Measurements from ENCODE around the gene FBLN2. TPM values are rescaled to one million over a fixed set of nuclear protein-coding genes. Genes with fewer than 3 reads are reported as not detected.

The FBLN2 gene
- total and polyA plus RNA-seq, 7 experiments from 2014 or later = 0.11 to 1.5 TPM; not detected in 5

DNA sequence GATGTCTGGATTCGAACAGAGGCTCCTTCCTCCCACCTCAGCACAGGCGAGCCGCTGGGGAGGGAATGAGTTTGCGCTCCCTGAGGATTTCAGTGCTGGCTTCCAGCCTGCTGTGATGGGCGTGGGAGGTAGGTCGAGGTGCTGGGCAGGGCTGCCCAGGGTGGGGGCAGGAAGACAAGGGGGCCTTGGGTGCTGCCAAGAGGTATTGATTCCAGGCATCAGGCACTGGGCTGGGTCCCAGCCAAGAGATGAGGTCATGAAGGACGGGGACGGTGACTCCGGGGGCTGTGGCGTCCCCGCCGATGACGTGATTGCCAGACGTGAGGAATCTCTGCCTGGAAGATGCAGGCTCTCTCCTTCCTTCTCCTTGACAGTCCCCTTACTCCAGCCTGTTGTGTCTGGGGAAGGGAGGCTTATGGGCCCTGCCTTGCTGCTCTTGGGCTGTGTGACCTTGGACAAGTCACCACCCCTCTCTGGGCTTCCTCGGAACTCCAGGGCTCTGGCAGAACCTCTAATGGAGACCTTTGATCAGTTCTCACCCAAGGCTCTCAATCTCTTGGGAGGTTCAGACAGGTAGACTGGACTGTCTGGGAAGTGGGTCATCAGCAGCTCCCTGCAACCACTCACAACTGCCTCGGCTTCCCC, 116.8 kb downstream of the FBLN2 start:
- peaks cover 0 to 5% (median 0%) of the 10 kb centered on the region in 7 donors for H3K4me1 Mint-ChIP-seq
- H3K27me3 ChIP-seq (ENCODE audit: control insufficient read depth in 2 of 2, insufficient read depth in 2 of 2, low read length in 2 of 2) = no peaks in the 10 kb centered on the region
- peaks cover 0 to 11% (median 0%) of the 10 kb centered on the region in 5 donors for H3K27me3 Mint-ChIP-seq
- H3K4me3 Mint-ChIP-seq = no peak overlapping the region
- H3K9me3 Mint-ChIP-seq = peaks cover 0 to 2% (median 0%) of the 10 kb centered on the region in 11 donors
- H3K4me1 ChIP-seq (ENCODE audit: control insufficient read depth in 2 of 2, insufficient read depth in 2 of 2, low read length in 2 of 2) = no peaks in the 10 kb centered on the region
- intact Hi-C loops (cut with micrococcal nuclease) = no loop called here
- no peaks in the 10 kb centered on the region for H3K9me3 ChIP-seq (ENCODE audit: control insufficient read depth in 2 of 3, low read length in 3 of 3)
- H3K27ac Mint-ChIP-seq = no peak overlapping the region
- DNase-seq = no peak
- no peak overlapping the region for H3K4me3 ChIP-seq (ENCODE audit: low read length)
- POLR2A ChIA-PET = no interaction called here
- H3K36me3 Mint-ChIP-seq = no peaks in the 10 kb centered on the region
- ATAC-seq = no peak
- H3K27ac ChIP-seq (ENCODE audit: low read depth, low read length) = no peak overlapping the region
- CTCF ChIA-PET = no interaction called here
- no peaks in the 10 kb centered on the region for H3K36me3 ChIP-seq (ENCODE audit: control insufficient read depth in 2 of 3, insufficient read depth in 3 of 3, low read length in 3 of 3)

GRCh38 chr3:13666227-13666619, 117.3 kb downstream of the FBLN2 start:
- Histone ChIP-seq H3K4me3 (ENCODE audit: low read length) (no peak overlapping the region), H3K4me1 (ENCODE audit: control insufficient read depth in 2 of 2, insufficient read depth in 2 of 2, low read length in 2 of 2) (no peaks in the 10 kb centered on the region), H3K27me3 (ENCODE audit: control insufficient read depth in 2 of 2, insufficient read depth in 2 of 2, low read length in 2 of 2) (no peaks in the 10 kb centered on the region), H3K9me3 (ENCODE audit: control insufficient read depth in 2 of 3, low read length in 3 of 3) (no peaks in the 10 kb centered on the region), H3K36me3 (ENCODE audit: control insufficient read depth in 2 of 3, insufficient read depth in 3 of 3, low read length in 3 of 3) (no peaks in the 10 kb centered on the region), H3K27ac (ENCODE audit: low read depth, low read length) (no peak overlapping the region)
- no peak for DNase-seq
- POLR2A ChIA-PET = no interaction called here
- Mint-ChIP-seq H3K4me3 (no peak overlapping the region), H3K27ac (no peak overlapping the region), H3K9me3 (peaks cover 0 to 2% (median 0%) of the 10 kb centered on the region in 11 donors), H3K4me1 (peaks cover 0 to 5% (median 0%) of the 10 kb centered on the region in 7 donors), H3K27me3 (peaks cover 0 to 11% (median 0%) of the 10 kb centered on the region in 5 donors), H3K36me3 (no peaks in the 10 kb centered on the region)
- CTCF ChIA-PET = interaction anchor here (0.7 kb wide), 1 partner anchor 214 kb away, joined by 3 read pairs; the partner anchor contains the start of gene WNT7A
- ATAC-seq = no peak
- intact Hi-C loops (cut with micrococcal nuclease) = no loop called here

GRCh38 chr3:13666781-13667709, 118.1 kb downstream of the FBLN2 start:
- ATAC-seq (no peak), DNase-seq (no peak)
- CTCF ChIA-PET = interaction anchor here (0.7 kb wide), 1 partner anchor 213 kb away, joined by 3 read pairs; the partner anchor contains the start of gene WNT7A
- Mint-ChIP-seq H3K4me3 (no peak overlapping the region), H3K4me1 (no peaks in the 10 kb centered on the region), H3K27me3 (peaks cover 0 to 11% (median 0%) of the 10 kb centered on the region in 5 donors), H3K27ac (no peak overlapping the region), H3K9me3 (no peaks in the 10 kb centered on the region), H3K36me3 (no peaks in the 10 kb centered on the region)
- H3K4me3 ChIP-seq (ENCODE audit: low read length) = no peak overlapping the region
- no peaks in the 10 kb centered on the region for H3K27me3 ChIP-seq (ENCODE audit: control insufficient read depth in 2 of 2, insufficient read depth in 2 of 2, low read length in 2 of 2)
- no peaks in the 10 kb centered on the region for H3K4me1 ChIP-seq (ENCODE audit: control insufficient read depth in 2 of 2, insufficient read depth in 2 of 2, low read length in 2 of 2)
- intact Hi-C loops (cut with micrococcal nuclease) = no loop called here
- no peaks in the 10 kb centered on the region for H3K36me3 ChIP-seq (ENCODE audit: control insufficient read depth in 2 of 3, insufficient read depth in 3 of 3, low read length in 3 of 3)
- no peaks in the 10 kb centered on the region for H3K9me3 ChIP-seq (ENCODE audit: control insufficient read depth in 2 of 3, low read length in 3 of 3)
- H3K27ac ChIP-seq (ENCODE audit: low read depth, low read length) = no peak overlapping the region
- POLR2A ChIA-PET = no interaction called here

GRCh38 chr3:13668136-13668535, 119.2 kb downstream of the FBLN2 start:
- ATAC-seq (no peak), DNase-seq (no peak)
- Mint-ChIP-seq H3K36me3 (no peaks in the 10 kb centered on the region), H3K27ac (no peak overlapping the region), H3K27me3 (peaks cover 0 to 14% (median 0%) of the 10 kb centered on the region in 5 donors), H3K4me3 (no peak overlapping the region), H3K4me1 (no peaks in the 10 kb centered on the region), H3K9me3 (no peaks in the 10 kb centered on the region)
- POLR2A ChIA-PET = no interaction called here
- Histone ChIP-seq H3K9me3 (ENCODE audit: control insufficient read depth in 2 of 3, low read length in 3 of 3) (no peaks in the 10 kb centered on the region), H3K4me3 (ENCODE audit: low read length) (no peak overlapping the region), H3K27ac (ENCODE audit: low read depth, low read length) (no peak overlapping the region), H3K36me3 (ENCODE audit: control insufficient read depth in 2 of 3, insufficient read depth in 3 of 3, low read length in 3 of 3) (no peaks in the 10 kb centered on the region), H3K27me3 (ENCODE audit: control insufficient read depth in 2 of 2, insufficient read depth in 2 of 2, low read length in 2 of 2) (no peaks in the 10 kb centered on the region), H3K4me1 (ENCODE audit: control insufficient read depth in 2 of 2, insufficient read depth in 2 of 2, low read length in 2 of 2) (no peaks in the 10 kb centered on the region)
- CTCF ChIA-PET = no interaction called here
- intact Hi-C loops (cut with micrococcal nuclease) = no loop called here

GRCh38 chr3:13669457-13669856, 120.5 kb downstream of the FBLN2 start:
- Mint-ChIP-seq H3K27me3 (peaks cover 0 to 14% (median 0%) of the 10 kb centered on the region in 5 donors), H3K4me3 (no peak overlapping the region), H3K27ac (no peak overlapping the region), H3K9me3 (no peaks in the 10 kb centered on the region), H3K36me3 (no peaks in the 10 kb centered on the region), H3K4me1 (no peaks in the 10 kb centered on the region)
- ChIA-PET CTCF (interaction anchor here (0.6 to 1.0 kb wide), 3 partner anchors 12 to 1941 kb away, joined by 3 to 4 read pairs (median 4); no protein-coding TSS in a partner anchor), POLR2A (interaction anchor here (0.9 kb wide), 1 partner anchor 195 kb away, joined by 3 read pairs; no protein-coding TSS in a partner anchor)
- intact Hi-C loops (cut with micrococcal nuclease) = no loop called here
- ATAC-seq = no peak
- no peaks in the 10 kb centered on the region for H3K9me3 ChIP-seq (ENCODE audit: control insufficient read depth in 2 of 3, low read length in 3 of 3)
- no peaks in the 10 kb centered on the region for H3K36me3 ChIP-seq (ENCODE audit: control insufficient read depth in 2 of 3, insufficient read depth in 3 of 3, low read length in 3 of 3)
- H3K27me3 ChIP-seq (ENCODE audit: control insufficient read depth in 2 of 2, insufficient read depth in 2 of 2, low read length in 2 of 2) = no peaks in the 10 kb centered on the region
- H3K27ac ChIP-seq (ENCODE audit: low read depth, low read length) = no peak overlapping the region
- no peak overlapping the region for H3K4me3 ChIP-seq (ENCODE audit: low read length)
- no peaks in the 10 kb centered on the region for H3K4me1 ChIP-seq (ENCODE audit: control insufficient read depth in 2 of 2, insufficient read depth in 2 of 2, low read length in 2 of 2)
- DNase-seq = no peak

- no peak overlapping the region for H3K27ac ChIP-seq (ENCODE audit: low read depth, low read length)
- H3K4me3 ChIP-seq (ENCODE audit: low read length) = no peak overlapping the region
- Mint-ChIP-seq H3K27me3 (peaks cover 0 to 16% (median 0%) of the 10 kb centered on the region in 5 donors), H3K27ac (no peak overlapping the region), H3K4me3 (no peak overlapping the region), H3K9me3 (no peaks in the 10 kb centered on the region), H3K4me1 (no peaks in the 10 kb centered on the region), H3K36me3 (no peaks in the 10 kb centered on the region)
- CTCF ChIA-PET = interaction anchor here (0.5 to 1.2 kb wide), 3 partner anchors 12 to 22 kb away, joined by 3 to 5 read pairs (median 4); no protein-coding TSS in a partner anchor
- no peak for ATAC-seq
- H3K4me1 ChIP-seq (ENCODE audit: control insufficient read depth in 2 of 2, insufficient read depth in 2 of 2, low read length in 2 of 2) = no peaks in the 10 kb centered on the region
- H3K9me3 ChIP-seq (ENCODE audit: control insufficient read depth in 2 of 3, low read length in 3 of 3) = no peaks in the 10 kb centered on the region
- POLR2A ChIA-PET = interaction anchor here (0.5 kb wide), 1 partner anchor 95 kb away, joined by 3 read pairs; no protein-coding TSS in a partner anchor
- H3K27me3 ChIP-seq (ENCODE audit: control insufficient read depth in 2 of 2, insufficient read depth in 2 of 2, low read length in 2 of 2) = no peaks in the 10 kb centered on the region
- intact Hi-C loops (cut with micrococcal nuclease) = no loop called here
- DNase-seq = no peak
- no peaks in the 10 kb centered on the region for H3K36me3 ChIP-seq (ENCODE audit: control insufficient read depth in 2 of 3, insufficient read depth in 3 of 3, low read length in 3 of 3)
Observed at GRCh38 chr3:13670292-13670691, 121.4 kb downstream of the FBLN2 start.
